HCT116 (cell line): ENCODE data around the gene KIN.

ENCODE experiments used
- CEBPB ChIP-seq: IDR thresholded peaks from 2 replicates; pipeline ENCODE4 v1.6.1; 2012; ENCODE audit warnings: low read depth
- CTCF ChIP-seq, 3 experiments: fragments of 200-600 bp in 1 of 3; sonication (generic) in 1 of 3; IDR thresholded peaks in 2 of 3; conservative IDR thresholded peaks in 1 of 3; 2 replicates each; pipeline ENCODE4 v1.5.1; 2012 to 2017; ENCODE audit warnings: low read depth in 2 of 3, low read length in 2 of 3, antibody characterized with exemption in 1 of 3, borderline replicate concordance in 1 of 3, control low read depth in 1 of 3, mild to moderate bottlenecking in 1 of 3, mixed read lengths in 1 of 3, mixed run types in 1 of 3, moderate library complexity in 1 of 3; ENCODE audit not compliant: insufficient read depth in 1 of 3
- EZH2phosphoT487 ChIP-seq: fragments of 200-600 bp; IDR thresholded peaks from 2 replicates; pipeline ENCODE4 v1.6.1; 2018; ENCODE audit warnings: antibody characterized with exemption, borderline replicate concordance
- POLR2A ChIP-seq: IDR thresholded peaks from 2 replicates; pipeline ENCODE4 v1.7.0; 2011; ENCODE audit warnings: borderline replicate concordance; ENCODE audit not compliant: insufficient read depth, insufficient read length; ENCODE audit errors: extremely low read depth
- SIN3A ChIP-seq: IDR thresholded peaks from 2 replicates; pipeline ENCODE4 v1.6.1; 2012; ENCODE audit warnings: low read depth
- YY1 ChIP-seq: IDR thresholded peaks from 2 replicates; pipeline ENCODE4 v1.6.1; 2011; ENCODE audit warnings: low read length, low read depth, moderate library complexity, mild to moderate bottlenecking; ENCODE audit not compliant: insufficient replicate concordance; ENCODE audit errors: extremely low read depth
- TF ChIP-seq, protein P1 (sequence below): IDR thresholded peaks from 2 replicates; pipeline ENCODE4 v1.6.1; 2012; ENCODE audit warnings: low read depth
- TF ChIP-seq, protein P2 (sequence below): IDR thresholded peaks from 2 replicates; pipeline ENCODE4 v1.6.1; 2012

- TF ChIP-seq CTCF (IDR thresholded peaks at IDR 0.05 in 2 of 3, conservative IDR thresholded peaks at IDR 0.05 in 1 of 3; ENCODE audit: borderline replicate concordance in 1 of 3, insufficient read depth in 1 of 3, low read depth in 2 of 3, low read length in 2 of 3) (no peak), CEBPB (no peak), YY1 (no peak), POLR2A (no peak), SIN3A (no peak), EZH2phosphoT487 (no peak)
- TF ChIP-seq, protein P1, sequence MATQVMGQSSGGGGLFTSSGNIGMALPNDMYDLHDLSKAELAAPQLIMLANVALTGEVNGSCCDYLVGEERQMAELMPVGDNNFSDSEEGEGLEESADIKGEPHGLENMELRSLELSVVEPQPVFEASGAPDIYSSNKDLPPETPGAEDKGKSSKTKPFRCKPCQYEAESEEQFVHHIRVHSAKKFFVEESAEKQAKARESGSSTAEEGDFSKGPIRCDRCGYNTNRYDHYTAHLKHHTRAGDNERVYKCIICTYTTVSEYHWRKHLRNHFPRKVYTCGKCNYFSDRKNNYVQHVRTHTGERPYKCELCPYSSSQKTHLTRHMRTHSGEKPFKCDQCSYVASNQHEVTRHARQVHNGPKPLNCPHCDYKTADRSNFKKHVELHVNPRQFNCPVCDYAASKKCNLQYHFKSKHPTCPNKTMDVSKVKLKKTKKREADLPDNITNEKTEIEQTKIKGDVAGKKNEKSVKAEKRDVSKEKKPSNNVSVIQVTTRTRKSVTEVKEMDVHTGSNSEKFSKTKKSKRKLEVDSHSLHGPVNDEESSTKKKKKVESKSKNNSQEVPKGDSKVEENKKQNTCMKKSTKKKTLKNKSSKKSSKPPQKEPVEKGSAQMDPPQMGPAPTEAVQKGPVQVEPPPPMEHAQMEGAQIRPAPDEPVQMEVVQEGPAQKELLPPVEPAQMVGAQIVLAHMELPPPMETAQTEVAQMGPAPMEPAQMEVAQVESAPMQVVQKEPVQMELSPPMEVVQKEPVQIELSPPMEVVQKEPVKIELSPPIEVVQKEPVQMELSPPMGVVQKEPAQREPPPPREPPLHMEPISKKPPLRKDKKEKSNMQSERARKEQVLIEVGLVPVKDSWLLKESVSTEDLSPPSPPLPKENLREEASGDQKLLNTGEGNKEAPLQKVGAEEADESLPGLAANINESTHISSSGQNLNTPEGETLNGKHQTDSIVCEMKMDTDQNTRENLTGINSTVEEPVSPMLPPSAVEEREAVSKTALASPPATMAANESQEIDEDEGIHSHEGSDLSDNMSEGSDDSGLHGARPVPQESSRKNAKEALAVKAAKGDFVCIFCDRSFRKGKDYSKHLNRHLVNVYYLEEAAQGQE = no peak
- TF ChIP-seq, protein P2, sequence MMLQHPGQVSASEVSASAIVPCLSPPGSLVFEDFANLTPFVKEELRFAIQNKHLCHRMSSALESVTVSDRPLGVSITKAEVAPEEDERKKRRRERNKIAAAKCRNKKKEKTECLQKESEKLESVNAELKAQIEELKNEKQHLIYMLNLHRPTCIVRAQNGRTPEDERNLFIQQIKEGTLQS = no peak
Observed at GRCh38 chr10:7752251-7752650, 35.5 kb downstream of the KIN start.
